GM12801 (cell line): ENCODE data around the gene ZSWIM6.

ENCODE experiments used
- TF ChIP-seq, protein P1 (sequence below): IDR thresholded peaks from one replicate; pipeline ENCODE4 v1.5.1; 2011; ENCODE audit warnings: control low read depth; ENCODE audit not compliant: insufficient read length; ENCODE audit errors: extremely low read depth

The ZSWIM6 gene

DNA sequence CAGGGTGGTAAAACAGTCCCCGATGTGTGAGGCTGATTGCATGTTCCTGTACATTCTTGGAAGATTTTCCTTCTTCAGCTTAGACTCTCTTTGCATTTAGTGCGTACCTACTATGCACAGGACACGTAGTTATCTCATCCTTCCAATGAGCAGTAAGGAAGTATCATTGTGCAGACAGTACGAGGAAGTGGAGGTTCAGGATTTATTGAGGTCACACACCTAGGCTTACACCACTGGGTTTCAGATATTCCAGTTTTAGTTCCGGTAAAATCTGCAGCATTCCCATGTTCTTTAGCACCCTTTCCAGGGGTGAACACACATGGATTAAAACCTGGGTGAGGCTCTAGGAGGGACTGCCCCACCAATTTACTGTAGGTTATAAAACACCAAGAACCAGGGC lies 238.7 kb downstream of the ZSWIM6 start:
- TF ChIP-seq, protein P1, sequence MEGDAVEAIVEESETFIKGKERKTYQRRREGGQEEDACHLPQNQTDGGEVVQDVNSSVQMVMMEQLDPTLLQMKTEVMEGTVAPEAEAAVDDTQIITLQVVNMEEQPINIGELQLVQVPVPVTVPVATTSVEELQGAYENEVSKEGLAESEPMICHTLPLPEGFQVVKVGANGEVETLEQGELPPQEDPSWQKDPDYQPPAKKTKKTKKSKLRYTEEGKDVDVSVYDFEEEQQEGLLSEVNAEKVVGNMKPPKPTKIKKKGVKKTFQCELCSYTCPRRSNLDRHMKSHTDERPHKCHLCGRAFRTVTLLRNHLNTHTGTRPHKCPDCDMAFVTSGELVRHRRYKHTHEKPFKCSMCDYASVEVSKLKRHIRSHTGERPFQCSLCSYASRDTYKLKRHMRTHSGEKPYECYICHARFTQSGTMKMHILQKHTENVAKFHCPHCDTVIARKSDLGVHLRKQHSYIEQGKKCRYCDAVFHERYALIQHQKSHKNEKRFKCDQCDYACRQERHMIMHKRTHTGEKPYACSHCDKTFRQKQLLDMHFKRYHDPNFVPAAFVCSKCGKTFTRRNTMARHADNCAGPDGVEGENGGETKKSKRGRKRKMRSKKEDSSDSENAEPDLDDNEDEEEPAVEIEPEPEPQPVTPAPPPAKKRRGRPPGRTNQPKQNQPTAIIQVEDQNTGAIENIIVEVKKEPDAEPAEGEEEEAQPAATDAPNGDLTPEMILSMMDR = no peak

GRCh38 chr5:61572959-61573358 lies 240.9 kb downstream of the ZSWIM6 start:
- TF ChIP-seq, protein P1 = no peak

DNA sequence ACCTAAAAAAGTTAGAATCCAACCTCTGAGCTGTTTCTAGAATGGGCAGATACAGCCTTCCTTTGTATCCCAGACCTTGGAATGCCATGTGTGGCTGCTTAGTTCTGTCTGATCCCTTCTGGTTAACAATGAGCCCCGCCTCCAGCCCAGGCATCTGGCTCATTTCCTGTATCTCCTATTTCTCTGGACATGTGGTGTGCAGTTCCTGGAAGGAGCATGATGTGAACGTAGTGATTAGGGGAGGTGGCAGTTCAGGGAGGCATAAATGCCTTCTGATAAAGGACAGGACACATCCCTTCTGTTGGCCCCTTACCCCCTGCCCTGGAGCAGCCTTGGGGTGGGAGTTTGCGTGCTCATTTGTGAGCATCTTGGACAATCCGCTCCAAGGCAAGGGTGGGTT lies 243.0 kb downstream of the ZSWIM6 start:
- TF ChIP-seq, protein P1 = no peak

GRCh38 chr5:61575581-61575980 lies 243.5 kb downstream of the ZSWIM6 start:
- TF ChIP-seq, protein P1 = no peak

- TF ChIP-seq, protein P1 = no peak
These were observed 244.5 kb downstream of the ZSWIM6 start for GRCh38 chr5:61576556-61576955.

- TF ChIP-seq, protein P1 = no peak
These were observed 246.9 kb downstream of the ZSWIM6 start for GRCh38 chr5:61578858-61579503.

- TF ChIP-seq, protein P1 = no peak
These were observed 250.3 kb downstream of the ZSWIM6 start for GRCh38 chr5:61582205-61582820.

DNA sequence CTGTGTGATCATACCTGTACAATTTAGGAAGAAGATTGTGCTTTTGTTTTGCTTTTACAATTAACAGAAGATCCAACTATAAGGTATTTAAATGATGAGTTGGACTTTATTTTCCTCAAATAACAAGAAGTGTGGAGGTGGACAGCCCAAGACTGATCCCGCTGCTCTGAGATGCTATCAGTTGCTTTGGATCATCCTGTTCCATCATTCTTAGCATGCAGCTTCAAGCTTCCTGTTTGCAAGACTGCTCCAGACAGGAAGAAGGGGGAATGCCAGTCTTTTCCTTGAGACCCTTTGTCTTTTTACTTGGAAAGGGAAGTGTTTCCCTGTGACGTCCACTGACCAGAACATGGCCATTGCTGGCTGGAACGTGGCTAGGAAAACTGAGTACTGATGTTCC lies 250.8 kb downstream of the ZSWIM6 start:
- TF ChIP-seq, protein P1 = no peak
